GM15510 (cell line): ENCODE measurements around the gene ORAI3.
A peak's percentile ranks its signal among the peaks of the same experiment; 100 is the strongest.

Source experiments
- POLR2A ChIP-seq: IDR thresholded peaks from 3 replicates; pipeline ENCODE4 v1.6.1; 2011; ENCODE audit warnings: borderline replicate concordance; ENCODE audit not compliant: insufficient read length; ENCODE audit errors: extremely low read depth

ORAI3 gene

DNA sequence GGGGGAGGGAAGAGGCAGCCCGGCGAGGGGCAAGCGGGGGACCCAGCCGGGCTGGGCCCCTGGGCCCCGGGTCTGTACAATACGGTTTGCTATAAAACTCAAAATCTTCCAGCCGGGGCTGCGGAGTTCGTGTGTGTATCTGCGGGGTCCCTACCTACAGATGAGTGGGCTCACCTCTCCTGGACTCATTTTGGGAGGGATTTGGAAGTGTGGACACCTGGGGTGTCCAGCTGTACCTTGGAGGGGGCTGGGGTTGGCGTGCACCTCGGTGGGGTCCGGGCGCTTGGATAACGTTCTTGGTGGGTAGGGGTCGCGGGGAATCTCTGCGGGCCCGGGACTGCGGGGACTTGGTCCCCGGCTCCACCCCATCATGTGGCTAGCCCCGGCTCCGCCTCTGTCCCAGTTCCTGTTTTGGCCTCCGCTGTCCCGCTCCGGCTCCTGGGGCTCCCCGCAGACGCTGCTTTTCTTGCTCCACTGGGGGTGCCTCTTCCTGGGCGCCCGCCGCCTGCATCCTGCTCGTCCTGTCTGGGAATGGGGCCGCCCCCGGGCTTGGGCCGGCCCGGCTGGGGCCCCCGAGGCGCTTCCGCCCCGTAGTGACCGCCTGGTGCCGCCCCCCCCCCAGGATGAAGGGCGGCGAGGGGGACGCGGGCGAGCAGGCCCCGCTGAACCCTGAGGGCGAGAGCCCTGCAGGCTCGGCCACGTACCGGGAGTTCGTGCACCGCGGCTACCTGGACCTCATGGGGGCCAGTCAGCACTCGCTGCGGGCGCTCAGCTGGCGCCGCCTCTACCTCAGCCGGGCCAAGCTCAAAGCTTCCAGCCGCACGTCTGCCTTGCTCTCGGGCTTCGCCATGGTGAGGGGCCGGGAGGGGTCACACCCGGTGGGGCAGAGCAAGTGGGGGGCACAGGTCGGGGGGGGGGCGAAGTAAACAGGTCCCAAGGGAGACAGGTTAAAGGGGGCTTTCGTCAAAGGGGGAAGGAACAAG, at the start of gene ORAI3:
Gene ORAI3 (plus strand): TSS at position 402 of the 983 bp plus-strand sequence. CDS start 222 bp downstream, at position 624.
- peak; percentile 78 for TF ChIP-seq POLR2A

DNA sequence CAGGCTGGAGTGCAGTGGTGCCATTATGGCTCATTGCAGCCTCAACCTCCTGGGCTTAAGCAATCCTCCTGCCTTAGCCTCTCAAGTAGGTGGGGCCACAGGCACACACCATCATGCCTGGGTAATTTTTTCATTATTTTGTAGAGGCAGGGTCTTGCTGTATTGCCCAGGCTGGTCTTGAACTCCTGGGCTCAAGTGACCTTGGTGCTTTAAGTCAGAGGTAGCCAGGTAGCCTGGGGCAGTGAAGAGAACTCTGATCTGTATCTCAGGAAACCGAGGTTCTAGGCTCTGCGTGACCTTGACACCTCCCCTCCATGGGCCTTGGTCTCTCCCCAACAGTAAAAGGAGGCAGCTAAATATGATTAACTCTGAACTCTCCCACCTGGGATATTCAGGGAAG, 49.1 kb upstream of the ORAI3 start:
- no peak for TF ChIP-seq POLR2A

- TF ChIP-seq POLR2A: no peak
Measured at GRCh38 chr16:30900588-30900987, 48.3 kb upstream of the ORAI3 start.

DNA sequence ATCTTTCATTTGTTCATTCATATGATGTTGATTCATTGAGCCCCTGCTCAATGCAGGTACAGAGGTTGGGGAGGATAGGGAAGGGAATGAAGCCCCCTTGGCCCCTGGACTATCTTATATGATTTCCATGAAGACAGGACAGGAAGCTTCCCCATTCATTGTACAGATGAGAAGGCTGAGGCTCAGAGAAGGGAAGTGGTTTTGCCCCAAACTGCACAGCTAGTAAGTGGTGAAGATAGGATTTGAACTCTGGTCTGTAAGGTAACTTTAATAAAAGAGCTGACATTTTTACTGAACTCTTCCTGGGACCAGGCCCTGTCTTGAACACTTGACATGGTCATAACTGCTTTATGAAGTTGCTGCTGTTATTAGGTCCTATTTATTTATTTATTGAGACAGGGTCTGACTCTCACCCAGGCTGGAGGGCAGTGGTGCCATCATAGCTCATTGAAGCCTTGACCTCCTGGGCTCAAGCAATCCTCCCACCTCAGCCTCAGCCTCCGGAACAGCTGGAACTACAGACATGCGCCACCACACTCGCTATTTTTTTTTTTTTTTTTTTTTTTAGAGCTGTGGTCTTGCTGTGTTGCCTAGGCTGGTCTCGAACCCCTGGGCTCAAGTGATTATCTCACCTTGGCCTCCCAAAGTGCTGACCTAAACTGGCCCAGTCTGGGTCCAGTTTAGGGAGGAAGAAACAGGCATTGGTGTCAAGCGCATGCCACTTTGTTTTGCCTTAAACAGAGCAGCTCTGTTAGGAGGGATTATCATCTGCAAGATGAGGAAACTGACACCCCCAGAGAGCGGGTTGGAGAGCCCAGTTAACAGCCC, 47.5 kb upstream of the ORAI3 start:
- no peak for TF ChIP-seq POLR2A

- peak; percentile 55 for TF ChIP-seq POLR2A
Measured at GRCh38 chr16:30902029-30902972, 46.6 kb upstream of the ORAI3 start.

GRCh38 chr16:30903002-30903401, 45.9 kb upstream of the ORAI3 start:
- no peak for TF ChIP-seq POLR2A

GRCh38 chr16:30903596-30903995, 45.3 kb upstream of the ORAI3 start:
- TF ChIP-seq POLR2A: no peak

DNA sequence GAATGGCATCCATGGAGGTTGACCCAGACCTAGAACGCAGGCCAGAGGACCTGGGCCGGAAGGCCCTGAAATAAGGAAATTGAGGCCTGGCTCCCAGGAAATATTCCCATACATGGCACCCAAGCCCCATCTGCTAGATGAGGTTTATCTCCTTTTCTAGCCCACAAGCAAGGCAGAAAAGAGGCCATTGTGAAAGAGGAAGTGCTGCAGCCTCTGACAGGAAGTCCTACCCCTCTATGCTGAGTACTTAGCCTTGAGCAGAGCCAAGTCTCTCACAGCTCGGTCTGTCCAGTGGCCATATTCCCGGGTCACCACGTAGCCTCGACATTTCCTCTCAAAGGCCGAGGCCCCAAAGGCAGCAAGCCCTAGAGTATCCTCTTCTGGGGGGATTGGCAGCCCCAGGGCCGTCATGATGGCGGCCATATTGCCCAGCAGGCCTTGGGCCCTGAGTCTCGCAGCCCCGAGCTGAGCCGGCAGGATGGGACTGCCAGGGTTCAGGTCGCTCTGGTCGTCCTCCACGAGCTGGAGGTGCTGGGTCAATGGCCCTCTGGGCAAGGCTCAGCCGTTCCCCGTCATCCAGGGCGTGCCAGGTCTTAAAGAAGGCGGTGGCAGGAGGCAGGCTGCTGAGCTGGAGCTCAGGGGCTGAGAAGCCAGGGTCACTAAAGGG, 44.6 kb upstream of the ORAI3 start:
- TF ChIP-seq POLR2A: no peak

DNA sequence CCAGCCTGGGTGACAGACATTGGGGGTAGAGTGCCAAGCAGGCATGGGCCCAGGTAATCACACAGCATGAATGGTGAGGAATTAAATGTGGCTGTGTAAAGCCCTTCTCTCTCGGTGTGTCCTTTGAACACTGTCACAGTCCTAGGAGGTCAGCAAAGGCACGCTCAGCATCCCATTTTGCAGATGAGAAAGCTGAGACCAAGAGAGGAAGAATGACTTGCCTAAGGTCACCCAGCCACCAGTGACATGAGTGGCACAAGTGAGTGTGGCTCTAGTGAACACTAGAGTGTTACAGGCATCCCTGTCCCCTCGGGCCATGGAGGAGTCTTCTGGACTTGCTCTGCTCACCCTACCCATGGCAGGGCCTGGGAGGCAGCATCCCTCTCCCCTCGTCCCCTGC, 41.8 kb upstream of the ORAI3 start:
- no peak for TF ChIP-seq POLR2A

DNA sequence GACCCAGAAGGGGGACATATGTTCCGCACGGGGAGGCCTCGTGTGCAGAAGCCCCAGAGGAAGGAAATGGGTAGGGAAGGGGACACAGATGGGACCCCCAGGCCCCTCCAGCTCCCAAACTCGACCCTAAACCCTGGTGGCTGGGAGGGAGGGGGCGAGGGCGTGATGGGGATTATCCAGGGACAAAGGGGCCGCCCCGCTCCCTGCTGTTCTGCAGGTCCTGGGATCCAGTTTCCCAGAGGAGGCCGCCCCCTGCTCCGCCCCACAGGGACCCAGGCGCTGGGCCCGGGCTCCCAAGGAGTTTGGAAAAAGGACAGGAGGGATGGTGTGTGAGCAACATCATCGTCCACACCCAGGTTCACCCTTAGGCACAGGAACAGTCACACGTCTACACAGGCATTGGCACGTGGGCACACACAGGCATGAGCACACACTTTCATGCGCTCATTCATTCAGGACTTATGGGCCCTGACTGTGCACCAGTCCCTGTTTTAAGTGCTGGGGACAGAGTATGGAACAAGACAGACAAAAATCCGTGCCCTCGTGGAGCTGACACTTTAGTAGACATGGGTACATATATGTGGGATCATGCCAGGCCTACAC, 38.3 kb upstream of the ORAI3 start:
- TF ChIP-seq POLR2A: no peak

GRCh38 chr16:30912794-30913412, 36.0 kb upstream of the ORAI3 start:
- no peak for TF ChIP-seq POLR2A

DNA sequence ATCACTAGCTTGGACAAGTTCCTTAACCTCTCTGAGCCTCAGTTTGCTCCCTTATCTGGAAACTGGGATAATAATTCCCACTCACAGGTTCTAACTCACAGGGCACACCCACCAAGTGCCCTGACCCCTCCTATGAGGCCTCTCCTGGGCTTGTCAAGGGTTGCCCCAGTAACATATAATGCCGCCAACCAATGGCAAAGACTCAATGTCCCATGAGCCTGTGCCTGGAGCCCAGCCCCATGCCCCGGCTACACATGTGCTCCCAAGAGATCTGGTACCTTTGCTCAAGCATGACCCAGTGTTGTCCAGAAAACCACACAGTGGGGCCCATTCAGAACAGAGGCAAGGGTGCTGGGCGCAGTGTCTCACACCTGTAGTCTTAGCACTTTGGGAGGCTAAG, 34.0 kb upstream of the ORAI3 start:
- TF ChIP-seq POLR2A: no peak

GRCh38 chr16:30918614-30919013, 30.3 kb upstream of the ORAI3 start:
- no peak for TF ChIP-seq POLR2A
